GM23338 (cell line): Measurements from ENCODE around the gene DCPS.

Experiments used
- CTCF ChIP-seq, 2 experiments: fragments of 200-600 bp in 1 of 2; sonication (generic) in 1 of 2; conservative IDR thresholded peaks; 2 replicates each; pipeline versions ENCODE4 v1.5.1 to v1.6.1; 2016 to 2017; ENCODE audit warnings: antibody characterized with exemption in 2 of 2, low read depth in 2 of 2, mild to moderate bottlenecking in 2 of 2, moderate library complexity in 1 of 2
- EZH2phosphoT487 ChIP-seq: fragments of 200-600 bp; sonication (generic); IDR thresholded peaks from one replicate; pipeline ENCODE4 v1.8.1; 2018; ENCODE audit warnings: antibody characterized with exemption; ENCODE audit not compliant: unreplicated experiment
- POLR2AphosphoS5 ChIP-seq: IDR thresholded peaks from 2 replicates; pipeline ENCODE4 v1.6.1; 2016; ENCODE audit warnings: antibody characterized with exemption, low read depth
- REST ChIP-seq: IDR thresholded peaks from one replicate; pipeline ENCODE4 v1.6.1; 2018; ENCODE audit warnings: antibody characterized with exemption; ENCODE audit not compliant: unreplicated experiment

GRCh38 chr11:126293726-126294125, 10.1 kb upstream of the DCPS start:
- TF ChIP-seq EZH2phosphoT487 (no peak), CTCF (conservative IDR thresholded peaks at IDR 0.05; ENCODE audit: low read depth in 2 of 2) (no peak), POLR2AphosphoS5 (no peak), REST (no peak)
